OCI-LY7 (cell line): ENCODE measurements around the gene NPAS2. TPM values are rescaled to one million over a fixed set of nuclear protein-coding genes. Genes with fewer than 3 reads are reported as not detected.

Experiments
- BruUV-seq: library from RNA; stranded (reverse); fragments of 400-500 nt; replicated peaks from 2 replicates; lab custom pipeline; 2021; lab: Mats Ljungman, UMichigan
- CTCF ChIA-PET: fragments of 300-600 bp; sonication (Branson Sonifier 250); formaldehyde crosslinking; loops from one replicate; lab custom pipeline; 2022; ENCODE audit warnings: antibody characterized with exemption; ENCODE audit not compliant: unreplicated experiment; lab: Charles Lee
- POLR2A ChIA-PET: fragments of 300-600 bp; sonication (Branson Sonifier 250); formaldehyde crosslinking; loops from one replicate; lab custom pipeline; 2022; ENCODE audit warnings: antibody characterized with exemption; lab: Charles Lee
- DNase-seq: peaks from one replicate; pipeline ENCODE4 v3.0.0-alpha.2; 2015; ENCODE audit warnings: low spot score
- H2AFZ ChIP-seq: fragments of 200-600 bp; sonication (generic), shearing (Covaris generic); 2 replicates; pipeline ENCODE4 v1.6.1; 2014; ENCODE audit warnings: mild to moderate bottlenecking, antibody characterized with exemption, low read length, moderate library complexity
- H3K27ac ChIP-seq: fragments of 200-600 bp; sonication (generic); 2 replicates; pipeline ENCODE4 v1.5.1; 2014; ENCODE audit warnings: mixed run types, low read depth, mild to moderate bottlenecking, moderate library complexity, low read length, inconsistent platforms; ENCODE audit not compliant: poor library complexity, severe bottlenecking
- H3K36me3 ChIP-seq: fragments of 200-600 bp; sonication (generic); 2 replicates; pipeline ENCODE4 v1.6.1; 2014; ENCODE audit warnings: mild to moderate bottlenecking, antibody characterized with exemption, low read length, moderate library complexity, mixed read lengths; ENCODE audit not compliant: insufficient read depth
- H3K4me1 ChIP-seq: fragments of 200-600 bp; sonication (generic); 2 replicates; pipeline ENCODE4 v1.5.1; 2014; ENCODE audit warnings: mild to moderate bottlenecking, low read length; ENCODE audit not compliant: insufficient read depth, poor library complexity, severe bottlenecking
- H3K4me2 ChIP-seq: fragments of 200-600 bp; sonication (generic); 2 replicates; pipeline ENCODE4 v1.6.1; 2014; ENCODE audit warnings: mild to moderate bottlenecking, low read length
- H3K4me3 ChIP-seq: fragments of 200-600 bp; sonication (generic); 2 replicates; pipeline ENCODE4 v1.5.1; 2014; ENCODE audit warnings: mild to moderate bottlenecking, low read depth, low read length; ENCODE audit not compliant: poor library complexity, severe bottlenecking
- H3K79me2 ChIP-seq: fragments of 200-600 bp; sonication (generic); 2 replicates; pipeline ENCODE4 v1.6.1; 2016; ENCODE audit warnings: low read depth, mild to moderate bottlenecking, low read length, moderate library complexity, mixed read lengths; ENCODE audit not compliant: insufficient read depth
- H3K9me2 ChIP-seq: fragments of 200-600 bp; sonication (generic); 2 replicates; pipeline ENCODE4 v1.6.1; 2016; ENCODE audit warnings: mild to moderate bottlenecking, low read length, mixed read lengths; ENCODE audit not compliant: insufficient read depth
- H3K9me3 ChIP-seq: fragments of 200-600 bp; sonication (generic); 2 replicates; pipeline ENCODE4 v1.6.1; 2014; ENCODE audit warnings: mild to moderate bottlenecking, mixed run types, low read length, mixed read lengths
- H4K20me1 ChIP-seq: fragments of 200-600 bp; sonication (generic); 2 replicates; pipeline ENCODE4 v1.6.1; 2014; ENCODE audit warnings: mild to moderate bottlenecking, antibody characterized with exemption, low read length, moderate library complexity, mixed read lengths; ENCODE audit not compliant: insufficient read depth
- EZH2phosphoT487 ChIP-seq: fragments of 200-600 bp; sonication (generic); IDR thresholded peaks from 2 replicates; pipeline ENCODE4 v1.6.1; 2018; ENCODE audit warnings: low read depth, borderline replicate concordance, mild to moderate bottlenecking, mixed run types, antibody characterized with exemption, low read length, moderate library complexity, mixed read lengths
- intact Hi-C: fragments of 100-400 bp; cut with micrococcal nuclease; formaldehyde crosslinking; loops from one replicate; pipeline ENCODE4 v1.10.0; 2022; ENCODE audit not compliant: unreplicated experiment
- total RNA-seq, 2 experiments: library from RNA; depleted of rRNA in 1 of 2; stranded (reverse); fragments of >200 nt in 1 of 2; shearing (Covaris generic) in 1 of 2; gene quantifications; 2 replicates each; pipeline ENCODE4 v1.2.3, GENCODE V29; 2014 to 2022
- TF ChIP-seq, protein P1 (sequence below): fragments of 200-600 bp; sonication (generic); conservative IDR thresholded peaks from 2 replicates; pipeline ENCODE4 v1.5.1; 2014; ENCODE audit warnings: mild to moderate bottlenecking, antibody characterized with exemption, low read length, moderate library complexity, mixed read lengths

Gene NPAS2
- total RNA-seq, 2 experiments from 2014 or later = not detected

DNA sequence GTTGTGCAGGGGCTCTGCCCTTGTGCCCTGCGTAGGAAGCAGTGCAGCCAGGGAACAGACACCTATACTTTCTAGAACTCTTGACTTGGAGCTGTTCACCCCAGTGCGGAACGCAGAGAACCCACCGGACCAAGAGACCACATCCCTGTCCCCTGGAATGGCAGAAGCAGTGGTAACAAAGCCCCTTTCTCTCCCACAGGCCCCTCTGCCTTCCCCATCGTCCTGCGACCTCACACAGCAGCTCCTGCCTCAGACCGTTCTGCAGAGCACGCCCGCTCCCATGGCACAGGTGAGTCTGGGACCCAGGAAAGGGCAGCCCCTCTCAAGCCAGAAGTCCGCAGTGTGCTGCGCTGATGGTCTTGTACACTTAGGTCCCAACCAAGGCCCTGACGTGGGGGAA, 157.6 kb downstream of the NPAS2 start:
- Histone ChIP-seq H3K9me3 (no peaks in the 10 kb centered on the region), H3K4me3 (no peak overlapping the region), H3K27ac (no peak overlapping the region), H2AFZ (no peak overlapping the region), H3K36me3 (no peaks in the 10 kb centered on the region), H3K4me2 (peak overlapping the region; percentile 52; the same call in 1 of the 2 replicates), H4K20me1 (no peaks in the 10 kb centered on the region), H3K9me2 (no peaks in the 10 kb centered on the region), H3K79me2 (no peaks in the 10 kb centered on the region), H3K4me1 (peaks cover 11% of the 10 kb centered on the region)
- BruUV-seq = no TSS peak
- no peak for DNase-seq
- TF ChIP-seq, protein P1, sequence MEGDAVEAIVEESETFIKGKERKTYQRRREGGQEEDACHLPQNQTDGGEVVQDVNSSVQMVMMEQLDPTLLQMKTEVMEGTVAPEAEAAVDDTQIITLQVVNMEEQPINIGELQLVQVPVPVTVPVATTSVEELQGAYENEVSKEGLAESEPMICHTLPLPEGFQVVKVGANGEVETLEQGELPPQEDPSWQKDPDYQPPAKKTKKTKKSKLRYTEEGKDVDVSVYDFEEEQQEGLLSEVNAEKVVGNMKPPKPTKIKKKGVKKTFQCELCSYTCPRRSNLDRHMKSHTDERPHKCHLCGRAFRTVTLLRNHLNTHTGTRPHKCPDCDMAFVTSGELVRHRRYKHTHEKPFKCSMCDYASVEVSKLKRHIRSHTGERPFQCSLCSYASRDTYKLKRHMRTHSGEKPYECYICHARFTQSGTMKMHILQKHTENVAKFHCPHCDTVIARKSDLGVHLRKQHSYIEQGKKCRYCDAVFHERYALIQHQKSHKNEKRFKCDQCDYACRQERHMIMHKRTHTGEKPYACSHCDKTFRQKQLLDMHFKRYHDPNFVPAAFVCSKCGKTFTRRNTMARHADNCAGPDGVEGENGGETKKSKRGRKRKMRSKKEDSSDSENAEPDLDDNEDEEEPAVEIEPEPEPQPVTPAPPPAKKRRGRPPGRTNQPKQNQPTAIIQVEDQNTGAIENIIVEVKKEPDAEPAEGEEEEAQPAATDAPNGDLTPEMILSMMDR = no peak
- TF ChIP-seq EZH2phosphoT487 = no peak
- intact Hi-C loops = no loop called here
- CTCF ChIA-PET = no interaction called here
- POLR2A ChIA-PET = no interaction called here

DNA sequence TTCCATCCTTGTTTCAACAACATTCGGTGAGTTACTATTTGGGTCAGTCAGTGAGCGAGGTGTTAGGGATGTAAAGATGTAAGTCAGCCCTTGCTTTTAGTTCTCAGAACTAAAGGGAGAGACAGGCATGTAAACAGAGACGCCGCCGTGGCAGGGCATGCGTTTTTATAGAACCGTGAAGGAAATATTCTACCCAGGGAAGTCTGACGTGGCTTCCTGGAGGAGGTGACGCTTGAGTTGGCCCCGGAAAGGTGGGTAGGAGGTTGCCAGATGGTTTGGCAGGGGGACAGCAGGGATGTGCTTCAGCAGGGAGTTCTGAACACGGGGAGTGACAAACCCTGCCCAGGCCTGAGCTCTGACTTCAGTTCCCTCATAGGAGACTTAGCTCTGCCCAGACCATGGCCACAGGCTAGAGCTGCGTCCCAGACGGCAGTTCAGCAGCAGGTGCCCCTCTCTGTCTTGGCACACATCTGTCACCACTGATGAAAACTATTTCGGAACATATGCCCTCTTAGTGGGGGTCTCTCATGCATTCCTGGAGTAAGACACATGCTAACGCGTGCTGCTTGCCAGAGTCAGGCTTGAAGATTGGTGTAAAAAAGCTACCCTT, 158.7 kb downstream of the NPAS2 start:
- Histone ChIP-seq H3K4me1 (peaks cover 11% of the 10 kb centered on the region), H3K36me3 (no peaks in the 10 kb centered on the region), H3K79me2 (no peaks in the 10 kb centered on the region), H3K4me3 (no peak overlapping the region), H4K20me1 (no peaks in the 10 kb centered on the region), H3K9me2 (no peaks in the 10 kb centered on the region), H3K4me2 (peak overlapping the region; percentile 43; the same call in 1 of the 2 replicates), H3K9me3 (no peaks in the 10 kb centered on the region), H3K27ac (no peak overlapping the region), H2AFZ (peak overlapping the region; percentile 52)
- intact Hi-C loops = no loop called here
- ChIA-PET CTCF (no interaction called here), POLR2A (interaction anchor here (0.6 kb wide), 1 partner anchor 584 kb away, joined by 3 read pairs; no protein-coding TSS in a partner anchor)
- no TSS peak for BruUV-seq
- DNase-seq = peak; percentile 6
- TF ChIP-seq, protein P1 = no peak
- TF ChIP-seq EZH2phosphoT487 = no peak

DNA sequence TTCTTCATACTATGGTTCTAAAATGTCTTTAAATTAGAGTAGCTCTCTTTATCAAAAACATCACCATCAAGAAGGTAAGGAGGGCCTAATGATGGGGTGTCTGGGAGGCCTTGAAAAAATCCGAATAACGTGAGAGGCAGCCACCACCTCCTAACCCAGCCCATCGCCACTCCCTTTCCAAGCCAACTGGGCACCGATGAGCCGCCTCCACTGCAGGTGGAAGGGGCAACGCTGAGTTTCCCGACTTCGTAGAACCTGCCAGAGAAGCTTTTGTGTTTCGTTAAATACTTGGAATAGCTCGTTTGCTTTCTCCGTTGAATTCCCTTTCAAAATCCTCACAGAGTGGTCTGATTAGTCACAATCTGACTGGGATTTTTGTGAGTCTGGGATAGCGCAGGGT, 160.1 kb downstream of the NPAS2 start:
- BruUV-seq = no TSS peak
- H3K4me2 ChIP-seq = no peak overlapping the region

More for the DNA sequence above, 160.1 kb downstream of the NPAS2 start:
- no peak overlapping the region for H3K27ac ChIP-seq
- DNase-seq = no peak
- CTCF ChIA-PET = no interaction called here
- POLR2A ChIA-PET = no interaction called here
- no peaks in the 10 kb centered on the region for H4K20me1 ChIP-seq
- H3K36me3 ChIP-seq = no peaks in the 10 kb centered on the region
- no peak overlapping the region for H2AFZ ChIP-seq
- no peak overlapping the region for H3K4me3 ChIP-seq
- no peaks in the 10 kb centered on the region for H3K9me2 ChIP-seq
- TF ChIP-seq, protein P1 = no peak
- intact Hi-C loops = no loop called here
- H3K4me1 ChIP-seq = peaks cover 11% of the 10 kb centered on the region
- no peaks in the 10 kb centered on the region for H3K9me3 ChIP-seq
- no peaks in the 10 kb centered on the region for H3K79me2 ChIP-seq
